GM12878 (cell line): ENCODE results near the gene RUFY4. TPM values are rescaled to one million over a fixed set of nuclear protein-coding genes. Genes with fewer than 3 reads are reported as not detected.

ENCODE experiments used
- ATAC-seq: fragments of 200-7000 bp; cut with Tn5 transposase; 3 replicates; pipeline ENCODE4 v1.9.1; 2020; ENCODE audit warnings: mild to moderate bottlenecking, moderate library complexity
- BruUV-seq: library from RNA; stranded (reverse); fragments of 400-500 nt; replicated peaks from 2 replicates; lab custom pipeline; 2021; lab: Mats Ljungman, UMichigan
- CTCF ChIA-PET: fragments of 300-600 bp; sonication (Branson Sonifier 250); formaldehyde crosslinking; extraction: SDS; loops from one replicate; lab custom pipeline; 2021; ENCODE audit warnings: inconsistent platforms; lab: Yijun Ruan, JAX
- POLR2A ChIA-PET: fragments of 350-600 bp; formaldehyde crosslinking; extraction: SDS; loops from one replicate; lab custom pipeline; 2021; ENCODE audit warnings: inconsistent platforms; lab: Charles Lee
- RAD21 ChIA-PET: fragments of 300-600 bp; sonication (Branson Sonifier 250); formaldehyde crosslinking; loops from one replicate; lab custom pipeline; 2023; ENCODE audit warnings: antibody characterized with exemption; ENCODE audit not compliant: unreplicated experiment; lab: Charles Lee
- SMC1A ChIA-PET: fragments of 300-600 bp; sonication (Branson Sonifier 250); formaldehyde crosslinking; loops from one replicate; lab custom pipeline; 2023; ENCODE audit not compliant: unreplicated experiment, uncharacterized antibody; lab: Charles Lee
- DNase-seq: peaks from one replicate; pipeline ENCODE4 v3.0.0-alpha.2; 2011; ENCODE audit warnings: low read depth, low spot score
- FAIRE-seq: peaks from 3 replicates; lab custom pipeline; 2011; peaks lifted over from hg19 to GRCh38; lab: Jason Lieb, UNC
- H2AFZ ChIP-seq: 2 replicates; pipeline ENCODE4 v1.6.0; 2011; ENCODE audit warnings: low read depth, low read length, control low read depth; ENCODE audit not compliant: control insufficient read depth
- H3K27ac ChIP-seq: 2 replicates; pipeline ENCODE4 v1.5.1; 2011; ENCODE audit warnings: control low read depth; ENCODE audit not compliant: control insufficient read depth, insufficient read depth
- H3K27me3 ChIP-seq, 2 experiments: replicated peaks in 1 of 2; 2 replicates each; pipeline versions ENCODE4 v1.6.0 to v1.6.1; 2011; ENCODE audit warnings: low read length in 1 of 2; ENCODE audit not compliant: control insufficient read depth in 2 of 2, insufficient read depth in 2 of 2
- H3K36me3 ChIP-seq, 2 experiments: 2 replicates each; pipeline ENCODE4 v1.5.1; 2011; ENCODE audit warnings: low read length in 1 of 2; ENCODE audit not compliant: control insufficient read depth in 2 of 2, insufficient read depth in 2 of 2
- H3K4me1 ChIP-seq: 2 replicates; pipeline ENCODE4 v1.6.1; 2011; ENCODE audit warnings: mild to moderate bottlenecking, low read length, moderate library complexity, mixed read lengths; ENCODE audit not compliant: control insufficient read depth, insufficient read depth
- H3K4me2 ChIP-seq: 2 replicates; pipeline ENCODE4 v1.6.0; 2011; ENCODE audit warnings: control low read depth; ENCODE audit not compliant: control insufficient read depth, insufficient read depth
- H3K4me3 ChIP-seq: fragments of 200-600 bp; sonication (generic); 2 replicates; pipeline ENCODE4 v1.5.1; 2016
- H3K79me2 ChIP-seq: 2 replicates; pipeline ENCODE4 v1.6.0; 2011; ENCODE audit warnings: low read length; ENCODE audit not compliant: control insufficient read depth, insufficient read depth
- H3K9ac ChIP-seq: 2 replicates; pipeline ENCODE4 v1.8.0; 2011; ENCODE audit warnings: low read length, control low read depth, mixed read lengths; ENCODE audit not compliant: control insufficient read depth, insufficient read depth
- H3K9me3 ChIP-seq: replicated peaks from 3 replicates; pipeline ENCODE4 v1.5.1; 2011; ENCODE audit warnings: mild to moderate bottlenecking, low read length; ENCODE audit not compliant: control insufficient read depth, insufficient read depth
- H4K20me1 ChIP-seq: 2 replicates; pipeline ENCODE4 v1.6.0; 2011; ENCODE audit not compliant: control insufficient read depth, insufficient read depth
- CBX5 ChIP-seq: sonication (generic); IDR thresholded peaks from 2 replicates; pipeline ENCODE4 v1.6.1; 2016; ENCODE audit warnings: low read depth, moderate library complexity, mild to moderate bottlenecking, inconsistent platforms
- CHD4 ChIP-seq: fragments of 200-600 bp; sonication (generic); IDR thresholded peaks from 2 replicates; pipeline ENCODE4 v1.6.1; 2016; ENCODE audit warnings: mild to moderate bottlenecking
- CREB1 ChIP-seq: IDR thresholded peaks from 2 replicates; pipeline ENCODE4 v1.6.1; 2012; ENCODE audit warnings: low read depth, mild to moderate bottlenecking, inconsistent platforms
- ESRRA ChIP-seq: IDR thresholded peaks from 2 replicates; pipeline ENCODE4 v1.6.1; 2012; ENCODE audit warnings: mild to moderate bottlenecking, low read length, improper control_type of control experiment
- FOXM1 ChIP-seq: IDR thresholded peaks from 2 replicates; pipeline ENCODE4 v1.6.1; 2012; ENCODE audit warnings: low read depth, mild to moderate bottlenecking, inconsistent platforms, low read length, moderate library complexity
- GATAD2B ChIP-seq: fragments of 450-650 bp; conservative IDR thresholded peaks from 2 replicates; pipeline ENCODE4 v1.6.1; 2017; ENCODE audit warnings: low read depth, mild to moderate bottlenecking, moderate library complexity
- HCFC1 ChIP-seq: fragments of 150-350 bp; IDR thresholded peaks from 2 replicates; pipeline ENCODE4 v1.6.1; 2014; ENCODE audit warnings: low read length
- NFYB ChIP-seq: IDR thresholded peaks from 2 replicates; pipeline ENCODE4 v1.6.1; 2011; ENCODE audit warnings: low read depth, mild to moderate bottlenecking, low read length, improper control_type of control experiment, moderate library complexity; ENCODE audit not compliant: insufficient read depth
- NR2C1 ChIP-seq: fragments of 450-650 bp; IDR thresholded peaks from 2 replicates; pipeline ENCODE4 v1.6.1; 2017; ENCODE audit warnings: antibody characterized with exemption, mild to moderate bottlenecking, moderate library complexity
- NR2C2 ChIP-seq: IDR thresholded peaks from 2 replicates; pipeline ENCODE4 v1.6.1; 2011; ENCODE audit warnings: borderline replicate concordance, low read depth; ENCODE audit not compliant: control insufficient read depth, insufficient read length
- PAX5 ChIP-seq: IDR thresholded peaks from 2 replicates; pipeline ENCODE4 v1.6.1; 2011; ENCODE audit warnings: low read depth, low read length, borderline replicate concordance
- POLR2A ChIP-seq: IDR thresholded peaks from 2 replicates; pipeline ENCODE4 v1.6.1; 2011; ENCODE audit warnings: low read depth, mild to moderate bottlenecking, low read length
- RAD21 ChIP-seq: IDR thresholded peaks from 2 replicates; pipeline ENCODE4 v1.6.1; 2011; ENCODE audit warnings: mild to moderate bottlenecking, low read depth, low read length, moderate library complexity; ENCODE audit not compliant: insufficient read depth
- RB1 ChIP-seq: fragments of 450-650 bp; formaldehyde crosslinking; IDR thresholded peaks from 2 replicates; pipeline ENCODE4 v1.6.1; 2017; ENCODE audit warnings: mild to moderate bottlenecking, borderline replicate concordance
- SREBF1 ChIP-seq: IDR thresholded peaks from 2 replicates; pipeline ENCODE4 v1.6.1; 2012; ENCODE audit warnings: mild to moderate bottlenecking, low read length
- SUPT20H ChIP-seq: IDR thresholded peaks from 2 replicates; pipeline ENCODE4 v1.6.1; 2011; ENCODE audit warnings: low read depth, mild to moderate bottlenecking, low read length, moderate library complexity, borderline replicate concordance; ENCODE audit not compliant: control insufficient read depth
- ZNF274 ChIP-seq: IDR thresholded peaks from one replicate; pipeline ENCODE4 v1.8.0; 2011; ENCODE audit not compliant: insufficient read length, insufficient read depth
- ZZZ3 ChIP-seq: IDR thresholded peaks from 2 replicates; pipeline ENCODE4 v1.6.1; 2011; ENCODE audit warnings: low read depth; ENCODE audit not compliant: control insufficient read depth, insufficient read length
- WGBS: methylation state at CpG from one replicate; pipeline ENCODE4 v1.1.6; 2016; ENCODE audit warnings: low lambda C conversion rate; ENCODE audit not compliant: insufficient replicate concordance, insufficient coverage; ENCODE audit errors: missing lambda C conversion rate; 5-methylcytosine and 5-hydroxymethylcytosine counted together
- in situ Hi-C: fragments of 300-500 bp; cut with MboI; formaldehyde crosslinking; loops from 9 replicates; pipeline ENCODE4 v1.14.3; 2018; ENCODE audit warnings: mixed read lengths
- intact Hi-C: fragments of 100-400 bp; cut with micrococcal nuclease; formaldehyde crosslinking; loops from one replicate; pipeline ENCODE4 v1.14.2; 2022; ENCODE audit not compliant: unreplicated experiment
- polyA plus RNA-seq, 11 experiments: library from polyadenylated mRNA; depleted of rRNA in 4 of 11; unstranded in 6 of 11; stranded (reverse) in 5 of 11; fragments of >200 nt; fragmentation: Nextera tagmentation in 4 of 11; fragmentation: Illumina TruSeq in 1 of 11; extraction: Ambion mirVana in 4 of 11; extraction: Trizol in 1 of 11; gene quantifications; 1 replicate in 1 of 11; 2 replicates in 10 of 11; pipeline versions ENCODE4 v1.2.1 to v1.2.3, GENCODE V29; 2011 to 2016; ENCODE audit warnings: inconsistent platforms in 2 of 11, missing spikeins in 2 of 11, low read depth in 1 of 11
- total RNA-seq, 4 experiments: library from RNA; depleted of rRNA in 3 of 4; stranded (reverse); fragments of >200 nt in 3 of 4; fragmentation: Illumina TruSeq in 1 of 4; extraction: Trizol in 1 of 4; gene quantifications; 2 replicates each; pipeline versions ENCODE4 v1.2.1 to v1.2.3, GENCODE V29; 2013 to 2021
- TF ChIP-seq, protein P1 (sequence below): IDR thresholded peaks from 2 replicates; pipeline ENCODE4 v1.6.1; 2011; ENCODE audit warnings: low read depth, mild to moderate bottlenecking, low read length, moderate library complexity, borderline replicate concordance; ENCODE audit errors: extremely low read depth

RUFY4 gene
- total and polyA plus RNA-seq, 10 of the 15 experiments (the other 5 are each of a cell fraction or from before 2014, with no cell fraction given), result 0.05 to 2.7 (median 0.90) TPM

DNA sequence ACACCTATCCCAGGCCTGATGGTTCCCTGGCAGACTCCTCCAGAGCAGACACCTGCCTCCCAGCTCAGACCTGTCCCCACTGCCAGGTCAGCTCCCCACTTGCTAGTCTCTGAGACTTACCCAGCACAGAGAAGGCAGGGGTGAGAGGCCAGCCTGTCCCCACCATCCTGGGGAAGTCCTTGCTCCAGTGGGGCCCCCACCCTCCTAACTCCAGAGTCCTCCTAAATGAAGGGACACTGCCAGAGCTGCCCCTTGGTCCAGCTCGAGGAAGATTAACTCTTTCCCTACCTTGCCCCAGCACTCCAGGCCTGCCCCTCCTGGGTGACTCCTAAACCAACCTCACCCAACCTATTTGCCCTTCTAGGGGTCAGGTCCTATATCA is 35.9 kb upstream of the RUFY4 start:
- in situ Hi-C loops, result no loop called here
- SMC1A ChIA-PET, result no interaction called here

DNA sequence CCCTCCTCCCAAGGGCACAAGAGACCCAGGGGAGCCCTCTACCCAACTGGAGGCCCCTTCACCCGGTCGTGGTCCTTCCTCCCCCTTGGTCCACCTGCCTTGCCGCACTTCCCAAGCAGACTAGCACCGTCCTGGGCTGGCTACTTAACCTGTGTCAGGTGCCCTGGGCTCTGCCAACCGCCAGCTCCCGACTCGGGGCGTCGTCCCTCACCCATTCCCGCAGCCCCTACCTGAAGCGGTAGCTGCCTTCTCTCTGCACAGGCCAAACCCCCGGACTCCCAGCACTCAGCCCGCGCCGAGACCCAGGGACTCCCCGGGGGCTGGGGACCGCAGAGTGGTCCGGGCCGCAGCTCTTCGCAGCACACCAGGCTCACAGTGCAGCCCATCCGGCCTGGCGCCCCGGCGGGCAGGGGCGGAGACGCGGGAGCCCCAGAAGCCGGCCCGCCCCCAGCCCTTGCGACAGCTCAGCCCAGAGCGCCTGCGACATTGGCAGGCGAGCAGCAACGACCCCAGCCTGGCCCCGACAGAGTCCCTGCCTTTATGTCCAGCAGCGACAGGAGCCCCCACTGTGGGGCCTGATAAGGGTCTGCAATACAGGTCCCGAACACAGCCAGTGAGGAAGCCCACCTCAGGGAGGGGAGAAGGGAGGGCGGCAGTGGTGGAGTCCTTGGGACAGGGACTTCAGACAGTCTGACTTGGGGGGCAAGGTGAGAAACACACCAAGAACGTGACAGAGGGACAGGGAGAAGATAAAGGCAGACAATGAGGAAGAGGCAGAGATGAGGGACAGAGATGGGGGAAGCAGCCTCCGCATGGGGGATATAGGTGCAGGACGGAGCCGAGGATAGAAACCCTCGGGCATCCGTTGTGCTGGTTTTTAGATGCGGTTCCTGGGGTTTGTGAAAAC is 35.2 kb upstream of the RUFY4 start:
- 55% methylated on average over 35 of the region's 45 CpGs for WGBS
- ChIA-PET CTCF (interaction anchor here (0.8 to 3.4 kb wide), 12 partner anchors 7 to 256 kb away, joined by 3 to 31 read pairs (median 4); partner anchors contain the start of gene RUFY4), POLR2A (no interaction called here), SMC1A (interaction anchor here (1.8 kb wide), 1 partner anchor 247 kb away, joined by 11 read pairs; no protein-coding TSS in a partner anchor), RAD21 (interaction anchor here (1.1 to 1.7 kb wide), 2 partner anchors 248 kb away, joined by 5 to 8 read pairs; no protein-coding TSS in a partner anchor)
- Histone ChIP-seq H3K9ac (no peak overlapping the region), H3K4me3 (no peak overlapping the region), H3K36me3 (no peaks in the 10 kb centered on the region), H3K4me1 (peaks cover 25% of the 10 kb centered on the region), H3K27me3 (no peaks in the 10 kb centered on the region; a peak in 1 of 4 replicates), H2AFZ (peak overlapping the region; percentile 85), H3K79me2 (no peaks in the 10 kb centered on the region), H3K4me2 (peak overlapping the region; percentile 92), H3K27ac (no peak overlapping the region), H4K20me1 (no peaks in the 10 kb centered on the region), H3K9me3 (no peaks in the 10 kb centered on the region)
- in situ Hi-C loops (no loop called here), intact Hi-C loops (no loop called here)
- ATAC-seq (peak; percentile 23), FAIRE-seq (no peak), DNase-seq (no peak)
- no TSS peak for BruUV-seq
- TF ChIP-seq SREBF1 (no peak), PAX5 (no peak), RB1 (no peak), HCFC1 (no peak), NR2C1 (no peak), NFYB (no peak), CREB1 (no peak), CBX5 (no peak), RAD21 (no peak), GATAD2B (no peak), SUPT20H (no peak), ESRRA (no peak), CHD4 (no peak), ZNF274 (no peak), POLR2A (no peak), NR2C2 (no peak), FOXM1 (no peak)

More for the DNA sequence above, 35.9 kb upstream of the RUFY4 start:
- Histone ChIP-seq H3K9me3 (no peaks in the 10 kb centered on the region), H3K4me1 (peaks cover 22% of the 10 kb centered on the region)
- POLR2A ChIA-PET, result no interaction called here
- DNase-seq (no peak), FAIRE-seq (no peak)
- TF ChIP-seq, protein P1, sequence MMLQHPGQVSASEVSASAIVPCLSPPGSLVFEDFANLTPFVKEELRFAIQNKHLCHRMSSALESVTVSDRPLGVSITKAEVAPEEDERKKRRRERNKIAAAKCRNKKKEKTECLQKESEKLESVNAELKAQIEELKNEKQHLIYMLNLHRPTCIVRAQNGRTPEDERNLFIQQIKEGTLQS, result no peak
- TF ChIP-seq ZZZ3, result no peak
- TF ChIP-seq, all 136 proteins: peak for 0
- H2AFZ ChIP-seq, result no peak overlapping the region
- H3K36me3 ChIP-seq, result no peaks in the 10 kb centered on the region
- H3K79me2 ChIP-seq, result no peaks in the 10 kb centered on the region
- no peak overlapping the region for H3K4me3 ChIP-seq
- no peak overlapping the region for H3K9ac ChIP-seq
- ATAC-seq, result no peak
- H3K27me3 ChIP-seq, result no peaks in the 10 kb centered on the region; a peak in 1 of 4 replicates
- RAD21 ChIA-PET, result interaction anchor here (0.6 to 1.7 kb wide), 2 partner anchors 246 to 248 kb away, joined by 3 to 5 read pairs; no protein-coding TSS in a partner anchor
- CTCF ChIA-PET, result interaction anchor here (0.8 to 3.4 kb wide), 5 partner anchors 8 to 247 kb away, joined by 3 to 31 read pairs (median 3); no protein-coding TSS in a partner anchor
- no peak overlapping the region for H3K27ac ChIP-seq
- no peaks in the 10 kb centered on the region for H4K20me1 ChIP-seq
- BruUV-seq, result no TSS peak
- whole genome bisulfite sequencing, result 8% methylated on average over 1 of the region's 1 CpG
- no peak overlapping the region for H3K4me2 ChIP-seq
- intact Hi-C loops, result no loop called here
